Neuronal stem cell (in vitro differentiated cells): Measurements from ENCODE around the gene DIAPH2.
A peak's percentile ranks its signal among the peaks of the same experiment; 100 is the strongest.

ENCODE experiments used
- DNase-seq: peaks from one replicate; pipeline ENCODE4 v3.0.0-alpha.2; 2013; ENCODE audit warnings: low spot score
- H2AFZ ChIP-seq: one replicate; pipeline ENCODE4 v1.6.1; 2013; ENCODE audit warnings: mild to moderate bottlenecking, low read length, inconsistent platforms
- H2AK5ac ChIP-seq: 2 replicates; pipeline ENCODE4 v1.6.1; 2013; ENCODE audit warnings: low read depth, mild to moderate bottlenecking, inconsistent platforms, low read length, moderate library complexity, mixed read lengths
- H2BK120ac ChIP-seq: 2 replicates; pipeline ENCODE4 v1.6.1; 2013; ENCODE audit warnings: low read depth, mild to moderate bottlenecking, inconsistent platforms, low read length, moderate library complexity, mixed read lengths
- H2BK12ac ChIP-seq: one replicate; pipeline ENCODE4 v1.6.1; 2013; ENCODE audit warnings: low read length, inconsistent platforms
- H2BK15ac ChIP-seq: 2 replicates; pipeline ENCODE4 v1.6.1; 2013; ENCODE audit warnings: mild to moderate bottlenecking, low read length, inconsistent platforms, mixed read lengths
- H2BK5ac ChIP-seq: one replicate; pipeline ENCODE4 v1.6.1; 2013; ENCODE audit warnings: inconsistent platforms, mild to moderate bottlenecking, low read length, moderate library complexity
- H3K14ac ChIP-seq: one replicate; pipeline ENCODE4 v1.6.1; 2013; ENCODE audit warnings: low read length, inconsistent platforms
- H3K18ac ChIP-seq: 2 replicates; pipeline ENCODE4 v1.6.1; 2013; ENCODE audit warnings: low read length, inconsistent platforms
- H3K23ac ChIP-seq: 2 replicates; pipeline ENCODE4 v1.6.1; 2013; ENCODE audit warnings: low read depth, mild to moderate bottlenecking, mixed read lengths, low read length, inconsistent platforms; ENCODE audit not compliant: poor library complexity
- H3K27ac ChIP-seq: replicated peaks from 3 replicates; pipeline ENCODE4 v1.5.1; 2013; ENCODE audit warnings: low read length, inconsistent platforms
- H3K27me3 ChIP-seq, 3 experiments: 2 replicates each; pipeline ENCODE4 v1.6.1; 2013; ENCODE audit warnings: low read length in 3 of 3, mild to moderate bottlenecking in 2 of 3, inconsistent platforms in 1 of 3, low read depth in 1 of 3, mixed read lengths in 1 of 3, moderate library complexity in 1 of 3; ENCODE audit not compliant: control insufficient read depth in 3 of 3, insufficient read depth in 3 of 3
- H3K36me3 ChIP-seq, 2 donors: replicated peaks in 1 of 2; 2 replicates each; pipeline ENCODE4 v1.6.1; 2013; ENCODE audit warnings: low read length in 2 of 2; ENCODE audit not compliant: control insufficient read depth in 2 of 2, insufficient read depth in 2 of 2
- H3K4ac ChIP-seq: 2 replicates; pipeline ENCODE4 v1.6.1; 2013; ENCODE audit warnings: inconsistent platforms, mild to moderate bottlenecking, low read length, moderate library complexity
- H3K4me1 ChIP-seq, 2 donors: 1 replicate in 1 of 2; 2 replicates in 1 of 2; pipeline ENCODE4 v1.6.1; 2013; ENCODE audit warnings: low read length in 2 of 2, low read depth in 1 of 2; ENCODE audit not compliant: control insufficient read depth in 2 of 2, insufficient read depth in 1 of 2
- H3K4me2 ChIP-seq: one replicate; pipeline ENCODE4 v1.6.1; 2013; ENCODE audit warnings: mild to moderate bottlenecking, low read length, inconsistent platforms; ENCODE audit not compliant: insufficient read depth, poor library complexity, severe bottlenecking
- H3K4me3 ChIP-seq, 2 donors: 2 replicates each; pipeline ENCODE4 v1.5.1; 2013; ENCODE audit warnings: low read length in 2 of 2, mild to moderate bottlenecking in 2 of 2, inconsistent platforms in 1 of 2, moderate library complexity in 1 of 2
- H3K79me1 ChIP-seq: one replicate; pipeline ENCODE4 v1.6.1; 2013; ENCODE audit warnings: low read depth, mild to moderate bottlenecking, inconsistent platforms, low read length, moderate library complexity
- H3K9ac ChIP-seq: one replicate; pipeline ENCODE4 v1.6.1; 2013; ENCODE audit warnings: mild to moderate bottlenecking, low read depth, low read length, inconsistent platforms; ENCODE audit not compliant: poor library complexity
- H3K9me3 ChIP-seq, 2 donors: replicated peaks in 1 of 2; 2 replicates each; pipeline versions ENCODE3 to v1.6.1; 2013; ENCODE audit warnings: low read length in 2 of 2, mild to moderate bottlenecking in 2 of 2, inconsistent platforms in 1 of 2, low read depth in 1 of 2, mixed read lengths in 1 of 2, moderate library complexity in 1 of 2; ENCODE audit not compliant: control insufficient read depth in 2 of 2, insufficient read depth in 1 of 2
- H4K8ac ChIP-seq: one replicate; pipeline ENCODE4 v1.6.1; 2013; ENCODE audit warnings: low read depth, mild to moderate bottlenecking, inconsistent platforms, low read length, moderate library complexity
- H4K91ac ChIP-seq: one replicate; pipeline ENCODE4 v1.6.1; 2013; ENCODE audit warnings: low read length, low read depth, mild to moderate bottlenecking, inconsistent platforms; ENCODE audit not compliant: poor library complexity
- WGBS, 2 donors: extraction: QIAGEN DNeasy Blood & Tissue Kit; methylation state at CpG; one replicate each; pipeline ENCODE4 v1.1.7; 2013; ENCODE audit warnings: missing lambda C conversion rate in 2 of 2, mixed read lengths in 1 of 2; ENCODE audit not compliant: insufficient read length in 2 of 2, insufficient replicate concordance in 1 of 2; ENCODE audit errors: extremely low coverage in 2 of 2; 5-methylcytosine and 5-hydroxymethylcytosine counted together

DIAPH2 gene

GRCh38 chrX:97490656-97491055, 806.0 kb downstream of the DIAPH2 start:
- no peak for DNase-seq
- Histone ChIP-seq H2BK120ac (no peak overlapping the region), H2BK15ac (no peak overlapping the region), H2BK5ac (no peak overlapping the region), H3K4me2 (no peak overlapping the region), H3K14ac (no peak overlapping the region), H3K4ac (no peak overlapping the region), H3K79me1 (no peaks in the 10 kb centered on the region), H2AFZ (no peak overlapping the region), H3K36me3 (no peaks in the 10 kb centered on the region), H2BK12ac (no peak overlapping the region), H3K27ac (no peak overlapping the region), H3K4me3 (no peak overlapping the region), H3K9ac (no peak overlapping the region), H4K91ac (no peak overlapping the region), H4K8ac (no peak overlapping the region), H3K4me1 (no peaks in the 10 kb centered on the region), H2AK5ac (no peak overlapping the region), H3K27me3 (no peaks in the 10 kb centered on the region), H3K18ac (no peak overlapping the region), H3K9me3 (no peaks in the 10 kb centered on the region), H3K23ac (no peak overlapping the region)
- WGBS, 2 donors: no CpG with 5 or more reads among the region's 2 CpGs

DNA sequence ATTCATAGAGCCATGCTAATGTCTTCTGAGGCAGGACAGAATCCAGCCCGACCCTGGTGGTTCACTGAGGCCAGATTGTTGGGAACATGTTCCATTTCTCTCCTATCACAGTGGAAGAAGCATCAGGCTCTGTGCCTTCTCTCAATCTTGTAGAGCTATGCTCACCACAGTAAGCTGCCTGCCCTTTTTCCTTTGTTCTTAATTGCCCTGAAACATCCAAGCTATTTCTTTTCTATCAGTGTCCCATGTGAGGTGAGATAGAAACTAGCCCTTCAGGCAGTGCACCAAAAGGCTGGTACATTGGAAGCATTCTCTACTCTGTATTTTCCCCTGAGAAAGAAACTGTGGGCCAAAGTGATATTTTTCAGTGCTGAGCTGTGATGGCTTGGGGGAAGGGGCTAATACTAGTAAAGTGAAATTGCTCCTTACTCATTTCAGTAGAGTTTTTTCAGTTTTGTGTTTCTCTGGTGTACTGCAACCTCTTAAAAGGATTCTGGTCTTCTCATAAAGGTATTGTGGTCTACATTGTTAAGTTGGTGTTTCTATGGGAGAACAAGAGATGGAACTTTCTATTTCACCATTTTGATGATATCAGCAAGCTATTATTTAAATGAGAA, 810.2 kb downstream of the DIAPH2 start:
- no peak overlapping the region for H2BK120ac ChIP-seq
- no peaks in the 10 kb centered on the region for H3K4me1 ChIP-seq
- H3K27ac ChIP-seq: no peak overlapping the region
- H3K9me3 ChIP-seq: no peaks in the 10 kb centered on the region
- no peaks in the 10 kb centered on the region for H3K36me3 ChIP-seq
- H4K8ac ChIP-seq: no peak overlapping the region
- H2AFZ ChIP-seq: peak overlapping the region; percentile 35
- no peak overlapping the region for H3K9ac ChIP-seq
- no peak overlapping the region for H3K23ac ChIP-seq
- H3K79me1 ChIP-seq: no peaks in the 10 kb centered on the region
- H2BK5ac ChIP-seq: no peak overlapping the region
- H3K14ac ChIP-seq: no peak overlapping the region
- H2BK12ac ChIP-seq: no peak overlapping the region
- no peak overlapping the region for H2AK5ac ChIP-seq
- H3K4me2 ChIP-seq: no peak overlapping the region
- no CpG with 5 or more reads among the region's 1 CpG for WGBS, 2 donors
- H2BK15ac ChIP-seq: no peak overlapping the region
- H3K4ac ChIP-seq: no peak overlapping the region
- no peaks in the 10 kb centered on the region for H3K27me3 ChIP-seq
- H3K18ac ChIP-seq: no peak overlapping the region
- no peak overlapping the region for H4K91ac ChIP-seq
- DNase-seq: no peak
- H3K4me3 ChIP-seq: no peak overlapping the region

DNA sequence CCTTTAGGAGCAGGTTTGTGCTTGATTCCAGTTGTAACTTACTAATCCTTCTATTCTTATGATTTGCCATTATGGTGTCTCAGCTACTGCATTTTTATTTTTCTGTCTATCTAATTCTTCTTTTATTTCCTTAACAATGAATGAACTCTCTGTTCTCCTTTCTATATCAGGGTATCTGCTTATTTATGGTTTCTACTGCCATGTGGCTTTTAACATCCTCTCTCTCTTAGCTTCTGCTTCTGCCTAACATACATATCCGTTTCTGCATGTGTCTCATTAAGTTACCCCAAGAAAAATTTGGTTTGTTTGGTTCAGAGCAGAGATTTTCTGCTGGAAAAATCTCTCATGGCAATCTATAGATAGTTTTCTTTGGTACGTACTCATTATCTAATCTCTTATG, 813.5 kb downstream of the DIAPH2 start:
- WGBS, 2 donors: no CpG with 5 or more reads among the region's 2 CpGs
- no peaks in the 10 kb centered on the region for H3K79me1 ChIP-seq
- no peak overlapping the region for H3K18ac ChIP-seq
- H3K27ac ChIP-seq: no peak overlapping the region
- no peak overlapping the region for H3K4me2 ChIP-seq
- H3K9ac ChIP-seq: no peak overlapping the region
- H2BK15ac ChIP-seq: no peak overlapping the region
- H2AFZ ChIP-seq: no peak overlapping the region
- no peak overlapping the region for H3K14ac ChIP-seq
- no peaks in the 10 kb centered on the region for H3K36me3 ChIP-seq
- no peak overlapping the region for H2AK5ac ChIP-seq
- no peaks in the 10 kb centered on the region for H3K4me1 ChIP-seq
- no peak overlapping the region for H3K4ac ChIP-seq
- no peak overlapping the region for H3K4me3 ChIP-seq
- no peak overlapping the region for H2BK12ac ChIP-seq
- DNase-seq: no peak
- no peak overlapping the region for H4K8ac ChIP-seq
- no peaks in the 10 kb centered on the region for H3K27me3 ChIP-seq
- H2BK5ac ChIP-seq: no peak overlapping the region
- no peaks in the 10 kb centered on the region for H3K9me3 ChIP-seq
- H3K23ac ChIP-seq: no peak overlapping the region
- H4K91ac ChIP-seq: no peak overlapping the region
- H2BK120ac ChIP-seq: no peak overlapping the region

DNA sequence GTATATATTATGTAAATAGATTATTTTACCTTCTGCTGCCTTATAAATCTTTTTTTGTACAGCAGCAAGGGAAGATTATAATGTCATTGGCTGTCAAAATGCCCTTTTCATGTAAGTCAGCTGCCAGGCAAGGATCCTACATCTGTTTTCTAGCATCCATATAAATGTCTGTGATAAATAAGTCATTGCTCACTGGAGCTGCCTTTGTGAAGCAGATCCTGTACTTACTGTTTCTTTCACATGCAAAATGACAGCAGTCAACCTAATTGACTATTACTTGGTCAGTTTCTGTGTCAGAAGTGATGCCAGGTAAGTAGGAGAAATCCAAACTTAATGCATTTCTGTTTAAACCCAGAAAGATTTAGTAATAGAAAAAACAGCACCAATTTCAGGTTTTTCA, 819.8 kb downstream of the DIAPH2 start:
- no peak for DNase-seq
- Histone ChIP-seq H3K79me1 (no peaks in the 10 kb centered on the region), H4K91ac (no peak overlapping the region), H4K8ac (no peak overlapping the region), H3K27ac (no peak overlapping the region), H2BK120ac (no peak overlapping the region), H3K4ac (no peak overlapping the region), H2BK12ac (no peak overlapping the region), H2AFZ (no peak overlapping the region), H3K14ac (no peak overlapping the region), H2AK5ac (no peak overlapping the region), H3K4me2 (no peak overlapping the region), H3K36me3 (no peaks in the 10 kb centered on the region), H3K18ac (no peak overlapping the region), H3K9me3 (no peaks in the 10 kb centered on the region), H2BK15ac (no peak overlapping the region), H3K4me3 (no peak overlapping the region), H3K23ac (no peak overlapping the region), H3K27me3 (no peaks in the 10 kb centered on the region), H2BK5ac (no peak overlapping the region), H3K9ac (no peak overlapping the region), H3K4me1 (no peaks in the 10 kb centered on the region)
